Ascending aorta (tissue), 2 donors: ENCODE results near the gene LRRC10B. TPM values are rescaled to one million over a fixed set of nuclear protein-coding genes. Genes with fewer than 3 reads are reported as not detected.

Experiments
- DNase-seq, 2 donors: peaks; one replicate each; pipeline ENCODE4 v3.0.0-alpha.2; 2019; ENCODE audit warnings: low spot score in 2 of 2
- H3K27ac ChIP-seq, 2 donors: fragments of 200-600 bp; sonication (generic); one replicate each; pipeline ENCODE4 v1.5.1; 2016 to 2017; ENCODE audit warnings: mild to moderate bottlenecking in 1 of 2
- H3K27me3 ChIP-seq: fragments of 200-600 bp; sonication (generic); one replicate; pipeline ENCODE4 v1.5.1; 2017
- H3K36me3 ChIP-seq, 2 donors: fragments of 200-600 bp; sonication (generic); one replicate each; pipeline ENCODE4 v1.5.1; 2016
- H3K4me1 ChIP-seq, 2 donors: fragments of 200-600 bp; sonication (generic); one replicate each; pipeline ENCODE4 v1.5.1; 2016 to 2017; ENCODE audit warnings: mild to moderate bottlenecking in 1 of 2
- H3K4me3 ChIP-seq, 2 donors: fragments of 200-600 bp; sonication (generic); one replicate each; pipeline ENCODE4 v1.5.1; 2016 to 2017; ENCODE audit warnings: mild to moderate bottlenecking in 1 of 2
- H3K9me3 ChIP-seq, 2 donors: fragments of 200-600 bp; sonication (generic); one replicate each; pipeline ENCODE4 v1.5.1; 2016
- intact Hi-C: fragments of 100-400 bp; cut with DNase I; formaldehyde crosslinking; loops from one replicate; pipeline ENCODE4 v1.15.1; 2023
- total RNA-seq: library from RNA; depleted of rRNA; stranded (reverse); fragments of >200 nt; gene quantifications from one replicate; pipeline ENCODE4 v1.1.0, GENCODE V29; 2016
- TF ChIP-seq, protein P1 (sequence below), 3 experiments: fragments of 200-600 bp in 2 of 3; fragments of 450-650 bp in 1 of 3; sonication (generic) in 2 of 3; IDR thresholded peaks; one replicate each; pipeline ENCODE4 v1.5.1; 2016 to 2019; ENCODE audit warnings: antibody characterized with exemption in 3 of 3, mild to moderate bottlenecking in 1 of 3, moderate library complexity in 1 of 3

The LRRC10B gene
- total RNA-seq, 1 donor from 2014 or later = 0.85 TPM

DNA sequence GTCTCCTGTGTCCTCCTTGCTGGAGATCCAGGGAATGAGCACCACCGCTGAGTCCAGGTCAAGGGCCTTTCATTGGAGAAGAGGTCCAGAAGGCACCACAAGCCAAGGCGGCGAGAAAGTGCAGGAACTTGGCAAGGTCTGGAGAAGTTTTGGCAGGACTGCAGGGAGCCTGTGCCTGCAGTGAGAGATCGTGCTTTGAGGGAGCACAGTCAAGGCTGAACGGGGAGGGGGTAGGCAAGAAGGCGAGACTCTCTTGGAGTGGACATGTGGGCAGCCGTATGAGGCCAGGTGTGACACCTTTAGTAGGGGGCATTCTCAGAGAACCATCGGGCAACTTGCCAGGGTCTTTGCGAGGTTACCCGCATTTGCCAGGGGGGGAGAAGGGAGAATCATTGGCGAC, 30.5 kb downstream of the LRRC10B start:
- no peak overlapping the region for H3K27ac ChIP-seq
- no peak overlapping the region for H3K4me3 ChIP-seq
- TF ChIP-seq, protein P1, sequence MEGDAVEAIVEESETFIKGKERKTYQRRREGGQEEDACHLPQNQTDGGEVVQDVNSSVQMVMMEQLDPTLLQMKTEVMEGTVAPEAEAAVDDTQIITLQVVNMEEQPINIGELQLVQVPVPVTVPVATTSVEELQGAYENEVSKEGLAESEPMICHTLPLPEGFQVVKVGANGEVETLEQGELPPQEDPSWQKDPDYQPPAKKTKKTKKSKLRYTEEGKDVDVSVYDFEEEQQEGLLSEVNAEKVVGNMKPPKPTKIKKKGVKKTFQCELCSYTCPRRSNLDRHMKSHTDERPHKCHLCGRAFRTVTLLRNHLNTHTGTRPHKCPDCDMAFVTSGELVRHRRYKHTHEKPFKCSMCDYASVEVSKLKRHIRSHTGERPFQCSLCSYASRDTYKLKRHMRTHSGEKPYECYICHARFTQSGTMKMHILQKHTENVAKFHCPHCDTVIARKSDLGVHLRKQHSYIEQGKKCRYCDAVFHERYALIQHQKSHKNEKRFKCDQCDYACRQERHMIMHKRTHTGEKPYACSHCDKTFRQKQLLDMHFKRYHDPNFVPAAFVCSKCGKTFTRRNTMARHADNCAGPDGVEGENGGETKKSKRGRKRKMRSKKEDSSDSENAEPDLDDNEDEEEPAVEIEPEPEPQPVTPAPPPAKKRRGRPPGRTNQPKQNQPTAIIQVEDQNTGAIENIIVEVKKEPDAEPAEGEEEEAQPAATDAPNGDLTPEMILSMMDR (IDR thresholded peaks at IDR 0.05) = no peak
- H3K27me3 ChIP-seq = no peaks in the 10 kb centered on the region
- intact Hi-C loops = no loop called here
- no peaks in the 10 kb centered on the region for H3K36me3 ChIP-seq
- H3K4me1 ChIP-seq = no peaks in the 10 kb centered on the region
- no peaks in the 10 kb centered on the region for H3K9me3 ChIP-seq
- DNase-seq = no peak

DNA sequence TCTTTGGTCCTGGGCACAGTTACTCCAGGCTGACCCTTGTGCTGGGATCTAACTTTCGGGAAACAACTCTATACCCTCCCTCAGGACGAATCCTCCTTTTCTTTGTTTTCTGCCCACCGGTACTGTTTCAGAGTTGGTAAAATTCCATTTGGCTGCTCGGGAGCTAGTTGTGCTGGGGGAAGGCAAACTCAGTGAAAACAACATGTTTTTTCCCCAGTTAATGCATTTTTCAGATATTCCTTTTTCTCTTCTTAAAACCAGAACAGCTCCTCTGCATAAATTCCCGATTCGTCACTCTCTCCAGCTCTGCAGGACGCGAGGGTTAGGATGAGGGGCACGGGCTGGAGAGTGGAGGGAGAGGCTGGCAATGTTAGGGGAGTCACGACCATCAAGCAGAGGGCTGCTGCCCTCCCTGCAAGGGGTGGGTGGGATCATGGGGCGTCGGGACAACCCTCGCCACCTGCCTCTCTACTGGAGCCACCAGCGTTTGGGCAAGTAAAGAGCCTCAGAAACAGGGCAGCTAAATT, 31.3 kb downstream of the LRRC10B start:
- Histone ChIP-seq H3K27me3 (no peaks in the 10 kb centered on the region), H3K4me1 (no peaks in the 10 kb centered on the region), H3K4me3 (no peak overlapping the region), H3K9me3 (no peaks in the 10 kb centered on the region), H3K27ac (no peak overlapping the region), H3K36me3 (no peaks in the 10 kb centered on the region)
- intact Hi-C loops = no loop called here
- TF ChIP-seq, protein P1 (IDR thresholded peaks at IDR 0.05) = no peak
- DNase-seq = no peak

DNA sequence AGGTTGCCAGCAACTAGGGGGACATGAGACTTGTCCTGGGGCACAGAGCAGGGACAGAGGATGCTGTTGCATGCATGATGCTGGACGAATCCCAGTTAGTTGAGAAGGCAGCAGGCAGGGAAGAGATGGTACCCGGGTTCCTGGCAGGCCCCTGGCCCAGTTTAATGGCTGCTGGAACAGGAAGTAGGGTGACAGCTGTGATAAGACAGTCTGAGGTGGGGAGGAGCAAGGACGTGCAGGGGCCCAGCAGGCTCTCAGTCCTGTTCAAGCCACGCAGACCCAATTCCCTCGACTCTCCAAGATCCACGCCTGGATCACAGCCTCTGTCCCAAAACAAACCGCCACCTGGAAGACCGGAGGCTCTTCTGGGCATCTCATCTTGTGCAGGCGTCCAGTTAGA, 32.0 kb downstream of the LRRC10B start:
- intact Hi-C loops = no loop called here
- H3K36me3 ChIP-seq = no peaks in the 10 kb centered on the region
- TF ChIP-seq, protein P1 (IDR thresholded peaks at IDR 0.05) = no peak
- H3K27ac ChIP-seq = no peak overlapping the region
- H3K9me3 ChIP-seq = no peaks in the 10 kb centered on the region
- no peaks in the 10 kb centered on the region for H3K4me1 ChIP-seq
- H3K27me3 ChIP-seq = no peaks in the 10 kb centered on the region
- H3K4me3 ChIP-seq = no peak overlapping the region
- DNase-seq = no peak

DNA sequence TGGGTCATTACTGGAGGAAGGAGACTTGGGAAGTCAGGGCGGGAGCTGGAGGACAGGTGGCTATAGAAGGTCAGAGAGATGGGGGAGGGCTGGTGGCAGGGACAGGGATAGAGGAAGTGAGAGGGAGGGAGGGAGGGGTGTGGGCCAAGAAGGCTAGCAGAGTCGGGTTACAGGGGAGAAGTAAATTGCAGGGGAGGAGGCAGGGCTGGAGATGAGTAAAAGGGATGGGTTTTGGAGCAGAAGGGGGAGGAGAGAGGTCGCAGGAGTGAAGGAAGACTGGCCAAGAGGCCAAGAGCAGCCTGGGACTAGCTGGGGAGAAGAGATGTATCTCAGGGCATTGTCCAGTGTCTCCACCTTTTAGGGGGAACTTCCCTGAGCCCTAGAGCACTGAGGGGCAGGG, 33.0 kb downstream of the LRRC10B start:
- Histone ChIP-seq H3K4me1 (no peaks in the 10 kb centered on the region), H3K27me3 (no peaks in the 10 kb centered on the region), H3K9me3 (no peaks in the 10 kb centered on the region), H3K27ac (no peak overlapping the region), H3K36me3 (no peaks in the 10 kb centered on the region), H3K4me3 (no peak overlapping the region)
- intact Hi-C loops = no loop called here
- TF ChIP-seq, protein P1 (IDR thresholded peaks at IDR 0.05) = no peak
- DNase-seq = no peak

DNA sequence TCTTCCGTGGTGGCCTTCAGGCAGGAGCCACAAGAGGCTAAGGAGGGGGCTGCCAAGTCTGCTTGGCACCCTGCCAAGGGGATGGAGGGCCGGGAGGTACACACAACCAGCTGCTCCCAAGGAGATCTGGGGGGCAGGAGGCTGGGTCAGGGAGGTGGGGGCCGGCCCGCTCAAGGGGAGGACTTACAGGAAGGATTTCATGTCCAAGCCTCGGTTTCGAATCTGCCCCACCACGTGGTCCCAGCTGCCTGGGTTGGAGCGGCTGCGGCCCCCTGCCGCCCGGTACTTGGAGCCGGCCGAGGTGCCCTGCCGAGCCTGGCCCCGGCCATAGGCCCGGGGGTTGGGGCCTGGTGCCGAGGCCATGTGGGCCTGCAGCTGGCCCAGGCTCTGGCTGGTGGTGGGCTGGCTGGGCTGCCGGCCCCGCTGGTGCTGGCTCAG, 33.5 kb downstream of the LRRC10B start:
- intact Hi-C loops = no loop called here
- Histone ChIP-seq H3K27me3 (no peaks in the 10 kb centered on the region), H3K4me1 (no peaks in the 10 kb centered on the region), H3K27ac (no peak overlapping the region), H3K4me3 (no peak overlapping the region), H3K36me3 (no peaks in the 10 kb centered on the region), H3K9me3 (no peaks in the 10 kb centered on the region)
- no peak for DNase-seq
- TF ChIP-seq, protein P1 (IDR thresholded peaks at IDR 0.05) = no peak

DNA sequence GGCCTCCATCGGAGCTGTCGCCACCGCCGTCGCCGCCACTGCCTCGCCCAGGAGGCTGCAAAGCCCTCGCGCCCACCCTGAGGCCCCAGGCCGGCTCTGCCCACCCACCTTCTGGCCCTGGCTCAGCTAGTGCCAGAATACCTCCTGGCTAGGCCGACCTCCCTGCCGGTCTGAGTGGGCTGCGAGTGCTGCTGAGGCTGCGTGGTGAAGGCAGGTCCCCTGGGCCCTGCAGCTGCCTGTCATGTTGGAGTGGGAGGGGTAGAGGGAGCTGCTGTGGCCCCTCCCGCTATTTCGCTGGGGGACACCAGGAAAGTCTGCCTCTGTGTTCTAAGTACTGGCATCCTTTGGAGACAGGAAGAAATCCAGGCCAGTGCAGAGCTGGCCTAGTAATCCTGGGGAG, 34.2 kb downstream of the LRRC10B start:
- Histone ChIP-seq H3K27me3 (no peaks in the 10 kb centered on the region), H3K4me3 (no peak overlapping the region), H3K27ac (no peak overlapping the region), H3K36me3 (no peaks in the 10 kb centered on the region), H3K9me3 (no peaks in the 10 kb centered on the region), H3K4me1 (no peaks in the 10 kb centered on the region)
- no peak for DNase-seq
- intact Hi-C loops = no loop called here
- TF ChIP-seq, protein P1 (IDR thresholded peaks at IDR 0.05) = no peak
